HepG2 (cell line): ENCODE results near the gene RALB. TPM values are rescaled to one million over a fixed set of nuclear protein-coding genes. Genes with fewer than 3 reads are reported as not detected.

Experiments used
- ATAC-seq: fragments of 200-7000 bp; cut with Tn5 transposase; 3 replicates; pipeline ENCODE4 v1.9.1; 2020; ENCODE audit warnings: mild to moderate bottlenecking, moderate library complexity
- BruUV-seq: library from RNA; stranded (reverse); fragments of 400-500 nt; replicated peaks from 2 replicates; lab custom pipeline; 2021; lab: Mats Ljungman, UMichigan
- CTCF ChIA-PET: fragments of 300-600 bp; formaldehyde crosslinking; extraction: SDS; loops from one replicate; lab custom pipeline; 2021; ENCODE audit warnings: low total read pairs, inconsistent platforms, low intra/inter-chr PET ratio; lab: Yijun Ruan, JAX
- POLR2A ChIA-PET: fragments of 350-600 bp; sonication (Branson Sonifier 250); formaldehyde crosslinking; loops from one replicate; lab custom pipeline; 2020; ENCODE audit warnings: antibody characterized with exemption, inconsistent platforms; lab: Yijun Ruan, JAX
- DNase-seq: peaks from one replicate; pipeline ENCODE4 v3.0.0-alpha.2; 2015; ENCODE audit warnings: low spot score
- FAIRE-seq: peaks from 3 replicates; lab custom pipeline; 2011; peaks lifted over from hg19 to GRCh38; lab: Jason Lieb, UNC
- H2AFZ ChIP-seq: one replicate; pipeline ENCODE4 v1.6.1; 2011; ENCODE audit warnings: low read length, inconsistent platforms
- H3K27ac ChIP-seq: fragments of 300-600 bp; 3 replicates; pipeline ENCODE4 v1.8.0; 2011; ENCODE audit warnings: mixed run types, mild to moderate bottlenecking, mixed read lengths, low read length, inconsistent platforms; ENCODE audit not compliant: insufficient read depth; ENCODE audit errors: extremely low read length
- H3K27me3 ChIP-seq, 2 experiments: fragments of 200-600 bp in 1 of 2; 2 replicates in 1 of 2; 3 replicates in 1 of 2; pipeline versions ENCODE4 v1.6.0 to v1.8.0; 2011; ENCODE audit warnings: low read length in 2 of 2, mild to moderate bottlenecking in 2 of 2, moderate library complexity in 2 of 2, inconsistent platforms in 1 of 2; ENCODE audit not compliant: insufficient read depth in 2 of 2, control insufficient read depth in 1 of 2
- H3K36me3 ChIP-seq, 2 experiments: fragments of 200-600 bp in 1 of 2; replicated peaks in 1 of 2; 2 replicates in 1 of 2; 3 replicates in 1 of 2; pipeline versions ENCODE4 v1.5.1 to v1.8.0; 2011; ENCODE audit warnings: low read length in 2 of 2, inconsistent platforms in 1 of 2; ENCODE audit not compliant: insufficient read depth in 2 of 2, control insufficient read depth in 1 of 2
- H3K4me1 ChIP-seq: 2 replicates; pipeline ENCODE4 v1.5.1; 2012; ENCODE audit warnings: low read length, inconsistent platforms; ENCODE audit not compliant: insufficient read depth
- H3K4me2 ChIP-seq: 2 replicates; pipeline ENCODE4 v1.6.0; 2011; ENCODE audit warnings: low read depth, low read length, inconsistent platforms
- H3K4me3 ChIP-seq, 3 experiments: fragments of 200-600 bp in 1 of 3; sonication (generic), shearing (Covaris generic) in 1 of 3; replicated peaks in 1 of 3; 2 replicates each; pipeline ENCODE4 v1.5.1; 2011 to 2016; ENCODE audit warnings: low read length in 3 of 3, inconsistent platforms in 2 of 3, low read depth in 2 of 3, mild to moderate bottlenecking in 2 of 3, control low read depth in 1 of 3, mixed read lengths in 1 of 3; ENCODE audit not compliant: insufficient read depth in 1 of 3
- H3K79me2 ChIP-seq: one replicate; pipeline ENCODE4 v1.6.1; 2011; ENCODE audit warnings: low read length, inconsistent platforms; ENCODE audit not compliant: insufficient read depth
- H3K9ac ChIP-seq: 2 replicates; pipeline ENCODE4 v1.6.0; 2011; ENCODE audit warnings: mild to moderate bottlenecking, low read depth, low read length, inconsistent platforms; ENCODE audit not compliant: insufficient read depth
- H3K9me3 ChIP-seq: 2 replicates; pipeline ENCODE4 v1.5.1; 2012; ENCODE audit warnings: mild to moderate bottlenecking, low read length
- H4K20me1 ChIP-seq: 2 replicates; pipeline ENCODE4 v1.6.0; 2011; ENCODE audit warnings: inconsistent platforms, mild to moderate bottlenecking, low read length, moderate library complexity; ENCODE audit not compliant: insufficient read depth
- NCOA5 ChIP-seq: sonication (generic); formaldehyde crosslinking; IDR thresholded peaks from 2 replicates; pipeline ENCODE4 v1.4.0; 2020; ENCODE audit warnings: missing genetic modification reagents
- REPIN1 ChIP-seq: sonication (generic); formaldehyde crosslinking; IDR thresholded peaks from 2 replicates; pipeline ENCODE4 v1.8.0; 2022; ENCODE audit warnings: missing genetic modification reagents, low read depth, mild to moderate bottlenecking, borderline replicate concordance
- TBX2 ChIP-seq: sonication (generic); formaldehyde crosslinking; IDR thresholded peaks from 2 replicates; pipeline ENCODE4 v1.5.0; 2020; ENCODE audit warnings: missing genetic modification reagents, mild to moderate bottlenecking, borderline replicate concordance
- XRCC5 ChIP-seq: fragments of 200-400 bp; formaldehyde crosslinking; optimal IDR thresholded peaks from 2 replicates; pipeline ENCODE3; 2017; ENCODE audit warnings: mild to moderate bottlenecking, low read length
- ZNF263 ChIP-seq: sonication (generic); formaldehyde crosslinking; IDR thresholded peaks from 2 replicates; pipeline ENCODE4 v1.4.0; 2020; ENCODE audit warnings: missing genetic modification reagents
- ZNF768 ChIP-seq: sonication (generic); formaldehyde crosslinking; IDR thresholded peaks from 2 replicates; pipeline ENCODE4 v1.4.0; 2020; ENCODE audit warnings: missing genetic modification reagents
- WGBS: methylation state at CpG from one replicate; pipeline ENCODE4 v1.1.6; 2017; ENCODE audit warnings: low lambda C conversion rate; 5-methylcytosine and 5-hydroxymethylcytosine counted together
- in situ Hi-C: cut with HindIII; loops from 2 replicates; pipeline ENCODE4 v1.10.0; 2017; ENCODE audit warnings: low pct_unique_long_range_greater_than_20kb; ENCODE audit not compliant: extremely low pct_ligation_motif_present
- intact Hi-C: fragments of 100-400 bp; cut with micrococcal nuclease; formaldehyde crosslinking; loops from one replicate; pipeline ENCODE4 v1.10.0; 2022; ENCODE audit not compliant: unreplicated experiment
- polyA plus RNA-seq, 8 experiments: library from polyadenylated mRNA; depleted of rRNA in 3 of 8; stranded (reverse) in 7 of 8; unstranded in 1 of 8; fragments of >200 nt; fragmentation: Illumina TruSeq in 4 of 8; extraction: Trizol in 4 of 8; gene quantifications; 2 replicates each; pipeline versions ENCODE4 v1.2.1 to v1.2.3, GENCODE V29; 2011 to 2016; ENCODE audit warnings: low read depth in 4 of 8, missing spikeins in 1 of 8, mixed read lengths in 1 of 8; ENCODE audit not compliant: insufficient read depth in 1 of 8
- total RNA-seq, 5 experiments: library from RNA; depleted of rRNA; stranded (reverse); fragments of >200 nt; fragmentation: Illumina TruSeq; extraction: Trizol; gene quantifications; 2 replicates each; pipeline ENCODE4 v1.2.3, GENCODE V29; 2016; ENCODE audit warnings: low read depth in 1 of 5

The RALB gene
- total and polyA plus RNA-seq, 2 of the 13 experiments (the other 11 are each of a cell fraction or from before 2014, with no cell fraction given), result 37.8 to 43.2 TPM

DNA sequence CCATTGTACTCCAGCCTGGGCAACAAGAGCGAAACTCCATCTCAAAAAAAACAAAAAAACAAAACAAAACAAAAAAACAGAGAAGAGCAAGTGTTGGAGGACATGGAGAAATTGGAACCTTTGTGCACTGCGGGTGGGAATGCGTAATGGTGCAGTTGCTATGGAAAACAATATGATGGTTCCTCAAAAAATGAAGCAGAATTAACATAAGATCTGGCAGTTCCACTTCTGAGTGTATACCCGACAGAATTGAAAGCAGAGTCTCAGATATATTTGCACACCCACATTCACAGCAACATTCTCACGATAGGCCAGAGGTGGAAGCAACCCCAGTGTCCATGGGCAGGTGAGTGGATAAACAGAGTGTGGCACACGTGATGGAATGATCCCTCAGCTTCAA lies 11.0 kb upstream of the RALB start (continued):
- TF ChIP-seq XRCC5 (no peak), REPIN1 (CRISPR knock-in tag) (no peak)

DNA sequence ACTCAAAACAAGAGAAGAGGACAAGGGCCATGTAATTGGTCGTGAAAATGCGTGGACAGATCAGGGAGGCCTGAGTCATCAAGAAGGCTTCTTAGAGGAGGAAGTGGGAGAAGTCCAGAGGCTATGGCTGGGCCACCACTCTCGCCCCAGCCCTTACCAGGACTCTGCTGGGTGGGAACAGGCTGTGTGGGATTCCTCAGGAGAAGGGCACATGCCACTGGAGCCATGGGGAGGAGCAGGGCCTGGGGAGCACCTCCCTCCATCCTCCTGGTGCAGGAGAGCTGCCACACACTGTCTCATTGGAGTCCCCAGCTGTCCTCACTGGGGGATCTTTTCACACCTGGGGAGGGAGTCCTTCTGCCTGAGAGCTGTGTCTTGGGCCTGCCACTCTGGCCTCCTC lies 9.4 kb upstream of the RALB start:
- no peaks in the 10 kb centered on the region for H4K20me1 ChIP-seq
- no peaks in the 10 kb centered on the region for H3K79me2 ChIP-seq
- H3K4me1 ChIP-seq, result peaks cover 48% of the 10 kb centered on the region
- H2AFZ ChIP-seq, result no peak overlapping the region
- DNase-seq, result no peak
- ATAC-seq, result no peak
- intact Hi-C loops (no loop called here), in situ Hi-C loops (no loop called here)
- WGBS, result 14% methylated on average over 3 of the region's 3 CpGs
- H3K27me3 ChIP-seq, result peaks cover 5 to 31% of the 10 kb centered on the region in 2 experiments; a peak in 4 of 5 replicates
- no TSS peak for BruUV-seq
- H3K36me3 ChIP-seq, result no peaks in the 10 kb centered on the region
- no peaks in the 10 kb centered on the region for H3K9me3 ChIP-seq
- no peak overlapping the region for H3K9ac ChIP-seq
- no peak overlapping the region for H3K4me2 ChIP-seq
- CTCF ChIA-PET, result no interaction called here
- TF ChIP-seq ZNF263 (CRISPR knock-in tag), result peak; percentile 85
- no peak for TF ChIP-seq NCOA5 (CRISPR knock-in tag)
- TF ChIP-seq, all 625 proteins: peak for 1
- H3K4me3 ChIP-seq, result no peak overlapping the region
- FAIRE-seq, result no peak
- no peak overlapping the region for H3K27ac ChIP-seq
- POLR2A ChIA-PET, result interaction anchor here (1.3 kb wide), 1 partner anchor 9 kb away, joined by 3 read pairs; the partner anchor contains the start of gene RALB

DNA sequence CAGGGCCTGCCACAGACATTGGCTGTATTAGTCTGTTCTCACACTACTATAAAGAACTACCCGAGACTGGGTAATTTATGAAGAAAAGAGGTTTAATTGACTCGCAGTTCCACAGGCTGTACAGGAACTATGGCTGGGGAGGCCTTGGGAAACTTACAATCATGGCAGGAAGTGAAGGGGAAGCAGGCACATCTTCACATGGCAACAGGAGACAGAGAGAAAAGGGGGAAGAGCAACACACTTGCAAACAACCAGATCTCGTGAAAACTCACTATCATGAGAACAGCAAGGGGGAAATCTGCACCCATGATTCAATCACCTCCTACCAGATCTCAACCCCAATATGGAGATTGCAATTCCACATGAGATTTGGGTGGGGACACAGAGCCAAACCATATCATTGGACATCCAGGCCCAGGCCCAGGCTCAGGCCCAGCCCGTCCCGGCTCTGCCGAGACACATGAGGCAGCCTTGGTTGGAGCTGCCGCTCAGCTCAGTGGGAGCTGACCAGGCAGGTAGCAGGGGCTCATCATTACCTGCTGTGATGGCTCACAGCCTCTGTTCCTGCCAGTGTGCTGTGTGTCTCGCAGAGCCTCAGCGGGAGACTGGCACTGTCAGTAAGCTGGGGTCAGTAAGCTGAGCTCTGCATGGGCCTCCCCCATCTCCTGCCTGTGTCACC lies 8.6 kb upstream of the RALB start:
- CTCF ChIA-PET, result no interaction called here
- no TSS peak for BruUV-seq
- POLR2A ChIA-PET, result interaction anchor here (1.3 kb wide), 1 partner anchor 9 kb away, joined by 3 read pairs; the partner anchor contains the start of gene RALB

More for the DNA sequence above, 8.6 kb upstream of the RALB start:
- Histone ChIP-seq H3K9me3 (no peaks in the 10 kb centered on the region), H3K4me1 (peaks cover 40% of the 10 kb centered on the region), H3K9ac (no peak overlapping the region), H4K20me1 (no peaks in the 10 kb centered on the region), H3K4me3 (no peak overlapping the region), H3K27ac (no peak overlapping the region), H3K36me3 (no peaks in the 10 kb centered on the region), H2AFZ (no peak overlapping the region), H3K27me3 (peaks cover 5 to 34% of the 10 kb centered on the region in 2 experiments; a peak in 4 of 5 replicates), H3K4me2 (no peak overlapping the region)
- intact Hi-C loops, result no loop called here
- FAIRE-seq, result no peak
- in situ Hi-C loops, result no loop called here
- DNase-seq, result no peak
- 61% methylated on average over 8 of the region's 9 CpGs for WGBS
- ATAC-seq, result no peak
- no peak for TF ChIP-seq TBX2 (CRISPR knock-in tag)
- 0 out of 2 replicates have a peak, but pooled peaks have one; percentile 22 for TF ChIP-seq ZNF768 (CRISPR knock-in tag)
- TF ChIP-seq, all 625 proteins: peak for 1
- H3K79me2 ChIP-seq, result no peaks in the 10 kb centered on the region
